ENCODE results near the gene UVSSA.

The UVSSA gene, protein sequence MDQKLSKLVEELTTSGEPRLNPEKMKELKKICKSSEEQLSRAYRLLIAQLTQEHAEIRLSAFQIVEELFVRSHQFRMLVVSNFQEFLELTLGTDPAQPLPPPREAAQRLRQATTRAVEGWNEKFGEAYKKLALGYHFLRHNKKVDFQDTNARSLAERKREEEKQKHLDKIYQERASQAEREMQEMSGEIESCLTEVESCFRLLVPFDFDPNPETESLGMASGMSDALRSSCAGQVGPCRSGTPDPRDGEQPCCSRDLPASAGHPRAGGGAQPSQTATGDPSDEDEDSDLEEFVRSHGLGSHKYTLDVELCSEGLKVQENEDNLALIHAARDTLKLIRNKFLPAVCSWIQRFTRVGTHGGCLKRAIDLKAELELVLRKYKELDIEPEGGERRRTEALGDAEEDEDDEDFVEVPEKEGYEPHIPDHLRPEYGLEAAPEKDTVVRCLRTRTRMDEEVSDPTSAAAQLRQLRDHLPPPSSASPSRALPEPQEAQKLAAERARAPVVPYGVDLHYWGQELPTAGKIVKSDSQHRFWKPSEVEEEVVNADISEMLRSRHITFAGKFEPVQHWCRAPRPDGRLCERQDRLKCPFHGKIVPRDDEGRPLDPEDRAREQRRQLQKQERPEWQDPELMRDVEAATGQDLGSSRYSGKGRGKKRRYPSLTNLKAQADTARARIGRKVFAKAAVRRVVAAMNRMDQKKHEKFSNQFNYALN

DNA sequence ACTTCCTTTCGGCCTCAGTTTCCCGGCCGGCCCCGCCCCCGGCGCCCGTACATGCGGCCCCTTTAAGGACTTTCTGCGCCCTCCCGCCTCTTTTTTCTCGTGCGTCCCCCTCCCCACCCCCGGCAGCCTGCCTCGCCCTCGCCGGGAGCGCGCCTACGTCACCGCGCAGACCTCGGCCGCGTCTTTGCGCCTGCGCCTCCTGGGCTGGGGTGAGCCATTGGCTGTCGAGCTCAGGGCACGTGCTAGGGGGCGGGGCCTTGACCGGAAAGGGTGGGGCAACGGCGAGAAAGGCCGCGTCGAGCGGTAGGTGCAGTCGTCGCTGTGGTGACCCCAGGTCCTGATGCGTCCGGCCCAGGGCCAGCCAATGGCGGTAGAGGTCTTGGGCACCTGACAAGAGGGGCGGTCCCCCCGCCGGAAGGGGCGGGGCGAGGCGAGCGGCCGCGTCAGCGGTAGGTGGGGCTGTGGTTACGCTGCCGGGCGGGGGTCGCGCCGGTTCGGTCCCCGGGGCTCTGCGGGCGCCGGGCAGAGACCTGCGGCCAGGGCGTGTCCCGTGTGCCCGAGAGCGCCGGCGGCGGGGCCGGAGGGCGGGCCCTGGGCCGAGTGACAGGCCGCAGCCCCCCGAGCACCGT, at the start of gene UVSSA:
UVSSA (plus strand) TSS at position 428 of the 629 bp plus-strand sequence. CDS start 884 bp downstream, outside the sequence.
- DNase-seq (ENCODE audit: low spot score): peak; percentile 99

GRCh38 chr4:1297456-1298325, 49.3 kb upstream of the UVSSA start:
- DNase-seq (ENCODE audit: low spot score): no peak

GRCh38 chr4:1298461-1298860, 48.5 kb upstream of the UVSSA start:
- no peak for DNase-seq (ENCODE audit: low spot score)

DNA sequence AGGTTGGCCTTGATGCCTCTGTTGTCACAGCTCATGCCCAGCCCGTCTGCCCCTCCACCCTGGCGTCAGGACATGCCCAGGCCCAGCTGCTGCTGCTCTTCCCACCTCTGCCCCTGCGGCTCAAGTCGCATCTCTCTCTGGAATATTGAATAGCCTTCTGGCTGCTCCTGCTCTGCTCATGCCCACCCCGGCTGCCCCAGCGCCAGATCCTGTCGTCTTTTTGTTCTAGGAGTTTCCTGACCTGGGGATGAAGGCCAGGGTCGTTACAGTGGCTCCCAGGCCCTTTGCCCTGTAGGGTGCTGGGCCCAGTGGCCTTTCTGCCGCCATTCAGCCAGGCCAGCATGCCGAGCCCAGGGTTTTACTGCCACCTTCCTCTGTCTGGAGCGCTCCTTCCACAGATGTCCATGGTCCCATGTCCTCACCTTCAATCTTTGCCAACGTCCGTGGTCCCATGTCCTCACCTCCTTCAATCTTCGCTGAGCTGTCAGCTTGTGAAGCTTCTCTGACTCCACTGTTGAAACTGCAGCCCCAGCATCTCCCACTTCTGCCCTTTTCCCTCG, 47.6 kb upstream of the UVSSA start:
- no peak for DNase-seq (ENCODE audit: low spot score)

GRCh38 chr4:1300466-1301455, 46.2 kb upstream of the UVSSA start:
- peak; percentile 22 for DNase-seq (ENCODE audit: low spot score)

- no peak for DNase-seq (ENCODE audit: low spot score)
Observed at GRCh38 chr4:1302159-1302558, 44.8 kb upstream of the UVSSA start.

GRCh38 chr4:1305261-1305711, 41.7 kb upstream of the UVSSA start:
- DNase-seq (ENCODE audit: low spot score): no peak

DNA sequence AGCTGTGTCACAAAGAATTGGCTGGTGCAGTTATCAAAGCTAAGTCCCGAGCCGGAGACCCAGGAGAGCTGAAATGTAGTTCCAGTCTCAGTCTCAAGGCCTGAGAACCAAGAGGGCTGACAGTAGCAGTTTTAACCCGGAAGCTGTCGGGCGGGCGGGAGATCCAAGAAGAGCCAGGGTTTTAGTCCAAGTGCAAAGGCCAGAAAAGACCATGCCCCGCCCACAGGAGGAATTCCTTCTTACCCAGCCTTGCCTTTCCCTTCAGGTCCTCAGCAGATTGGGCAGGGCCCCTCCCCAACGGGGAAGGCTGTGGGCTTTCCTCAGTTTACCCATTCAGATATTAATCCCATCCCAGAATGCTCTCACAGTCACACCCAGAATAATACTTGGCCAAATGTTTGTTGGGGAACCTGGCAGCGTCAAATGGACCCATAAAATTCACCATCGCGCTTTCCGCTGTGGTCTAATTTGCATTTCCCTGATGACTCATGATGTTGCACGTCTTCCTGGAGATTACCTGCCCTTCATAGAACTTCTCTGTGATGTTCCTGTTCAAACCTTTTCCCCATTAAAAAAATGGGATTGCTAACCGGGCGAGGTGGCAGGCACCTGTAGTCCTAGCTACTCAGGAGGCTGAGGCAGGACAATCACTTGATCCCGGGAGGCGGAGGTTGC, 41.1 kb upstream of the UVSSA start:
- no peak for DNase-seq (ENCODE audit: low spot score)

GRCh38 chr4:1307951-1308735, 38.9 kb upstream of the UVSSA start:
- DNase-seq (ENCODE audit: low spot score): no peak

GRCh38 chr4:1309261-1310010, 37.6 kb upstream of the UVSSA start:
- DNase-seq (ENCODE audit: low spot score): peak; percentile 50

GRCh38 chr4:1310031-1310795, 36.8 kb upstream of the UVSSA start:
- DNase-seq (ENCODE audit: low spot score): no peak

DNA sequence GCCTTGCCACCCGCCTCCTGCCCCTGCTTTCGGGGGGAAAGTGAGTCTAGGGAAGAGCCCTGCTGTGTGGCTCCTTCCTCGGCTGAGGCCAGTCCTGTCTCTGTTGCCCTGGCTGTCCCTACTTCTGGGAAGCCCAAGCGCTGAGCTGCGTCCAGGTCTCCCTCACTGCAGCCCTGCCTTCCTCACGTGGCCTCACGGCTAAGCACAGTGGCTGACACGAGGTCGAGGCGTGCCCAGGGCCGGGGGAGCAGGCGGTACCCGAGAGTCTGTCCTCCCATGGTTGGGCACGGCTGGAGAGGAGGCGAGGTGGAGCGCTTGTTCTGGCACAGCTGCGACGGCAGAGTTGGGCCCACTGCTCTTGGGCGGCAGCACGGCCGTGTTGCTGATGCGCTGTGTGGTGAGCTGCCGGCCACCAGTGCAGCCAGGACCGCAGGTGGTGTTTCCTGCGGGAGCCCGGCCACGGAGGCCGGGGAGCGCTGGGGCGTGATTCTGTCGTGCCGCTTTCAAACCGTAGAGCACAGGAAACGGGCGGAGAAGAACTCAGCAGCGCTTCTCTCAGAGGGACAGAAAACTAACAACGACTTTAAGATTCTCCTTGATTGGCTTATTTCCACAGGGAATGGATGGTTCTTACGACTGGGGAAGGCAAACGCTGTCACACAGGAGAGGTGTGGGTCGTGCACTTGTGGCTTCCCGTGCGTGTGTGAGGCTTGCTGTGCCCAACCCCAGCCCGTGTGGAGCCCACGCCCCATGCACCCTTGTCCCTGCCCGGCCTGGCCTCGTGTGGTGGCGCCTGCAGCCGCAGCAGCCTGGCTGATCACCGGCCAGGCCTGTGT, 36.0 kb upstream of the UVSSA start:
- no peak for DNase-seq (ENCODE audit: low spot score)

DNA sequence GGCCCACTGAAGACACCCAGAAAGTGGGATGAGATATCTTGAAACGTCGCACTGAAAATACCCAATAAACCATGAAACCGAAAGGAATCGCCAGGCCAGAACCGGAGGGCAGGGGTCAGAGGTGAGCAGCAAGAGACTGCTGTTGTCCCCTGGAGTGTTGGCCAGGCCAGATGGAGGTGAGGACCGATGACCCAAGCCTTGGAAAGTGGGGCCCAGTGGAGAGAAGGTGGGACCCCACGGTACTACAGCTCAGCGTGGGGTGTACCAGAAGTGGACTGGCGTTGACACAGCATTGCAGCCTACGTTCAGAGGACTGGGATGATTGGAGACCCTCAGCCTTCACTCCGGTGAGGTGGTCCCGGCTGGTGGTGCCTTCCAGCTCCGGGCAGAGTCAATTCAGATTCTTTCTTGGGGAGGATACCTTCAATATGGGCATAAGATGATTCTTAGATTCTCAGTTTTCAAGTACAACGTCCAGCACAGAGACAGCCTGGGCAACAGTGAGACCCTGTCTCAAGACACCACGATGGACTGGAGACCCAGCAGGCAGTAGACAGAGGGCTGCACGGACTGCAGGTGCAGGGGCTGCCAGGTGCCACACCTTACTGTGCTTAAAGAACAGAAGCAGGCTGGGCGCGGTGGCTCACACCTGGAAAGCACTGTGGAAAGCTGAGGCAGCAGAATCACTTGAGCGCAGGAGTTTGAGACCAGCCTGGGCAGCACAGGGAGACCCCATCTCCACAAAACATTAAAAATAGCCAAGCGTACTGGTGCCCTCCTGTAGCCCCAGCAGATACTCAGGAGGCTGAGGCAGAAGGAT, 34.0 kb upstream of the UVSSA start:
- no peak for DNase-seq (ENCODE audit: low spot score)

DNA sequence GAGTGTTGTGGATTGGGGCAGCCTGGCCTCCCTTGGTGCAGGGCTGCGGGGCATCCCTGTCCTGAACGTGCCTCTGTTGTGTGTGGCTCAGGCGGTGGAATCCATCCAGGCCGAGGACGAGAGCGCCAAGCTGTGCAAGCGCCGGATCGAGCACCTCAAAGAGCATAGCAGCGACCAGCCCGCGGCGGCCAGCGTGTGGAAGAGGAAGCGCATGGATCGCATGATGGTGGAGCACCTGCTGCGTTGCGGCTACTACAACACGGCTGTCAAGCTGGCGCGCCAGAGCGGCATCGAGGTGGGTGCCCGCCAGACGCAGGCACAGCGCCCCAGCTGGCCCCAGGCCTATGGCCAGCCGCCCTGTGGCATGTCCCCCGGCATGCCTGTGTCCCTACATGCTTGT, 31.7 kb upstream of the UVSSA start:
- peak; percentile 26 for DNase-seq (ENCODE audit: low spot score)

DNA sequence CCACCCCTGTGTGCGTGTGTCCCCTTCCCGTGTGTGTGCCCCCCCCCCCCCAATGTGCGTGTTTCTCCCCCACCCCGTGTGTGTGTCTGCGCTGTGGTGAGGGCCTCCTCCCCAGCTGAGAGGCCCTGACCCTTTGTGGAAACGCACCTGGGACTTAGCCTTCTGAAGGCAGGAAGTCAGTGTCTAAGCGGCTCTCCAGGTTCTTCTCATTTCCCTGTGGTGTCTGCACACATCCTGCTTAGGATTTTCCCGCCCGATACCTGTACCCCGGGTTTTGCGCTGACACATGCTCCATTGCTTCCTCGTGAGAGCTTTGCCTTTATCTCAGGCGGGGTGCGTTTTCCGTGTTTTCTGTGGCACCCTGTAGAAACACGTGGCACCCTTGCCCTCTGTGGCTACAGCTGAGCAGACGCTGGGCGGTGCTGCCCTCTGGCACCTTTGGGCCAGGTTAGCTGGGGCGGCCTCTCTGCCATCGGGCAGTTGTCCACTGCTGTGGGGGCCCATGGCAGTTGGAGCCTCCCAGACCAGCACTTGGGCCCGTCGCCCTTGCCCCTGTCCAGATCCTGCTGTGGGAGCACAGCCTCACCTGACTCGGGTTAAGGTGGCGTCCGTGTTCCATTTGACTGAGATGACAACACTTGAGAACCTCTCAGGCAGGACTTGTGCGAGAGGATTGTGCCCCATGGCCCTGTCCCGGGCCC, 31.0 kb upstream of the UVSSA start:
- DNase-seq (ENCODE audit: low spot score): no peak

Data from cerebellar cortex (tissue), 1 donor.